Heart left ventricle (tissue), 13 donors: Measurements from ENCODE around the gene AZIN2.

Experiments
- POLR2A ChIP-seq, 2 donors: fragments of 450-650 bp; IDR thresholded peaks; one replicate each; pipeline ENCODE4 v1.6.1; 2017; ENCODE audit warnings: antibody characterized with exemption in 2 of 2, mild to moderate bottlenecking in 2 of 2, moderate library complexity in 2 of 2
- TF ChIP-seq, protein P1 (sequence below), 12 donors: fragments of 200-600 bp; sonication (generic) in 4 of 12; IDR thresholded peaks; one replicate each; pipeline versions ENCODE4 v1.5.0 to v1.8.0; 2018 to 2022; ENCODE audit warnings: antibody characterized with exemption in 12 of 12, mild to moderate bottlenecking in 5 of 12
- donor health status: ischemic (EF 13 %, LVEDD 7.1; RV severe dilation, severe dysfunction).
- donor health status: DM: no; HTN: yes; CAD: no.
- donor health status: DM: no; HTN: no; CAD: no.
- donor health status: ischemic (EF 25% LVEDD 6.9; RV normal size, moderate dysfunction).
- donor health status: ischemic (EF 25% LVEDD 5.7; RV mildly dilated, moderate dysfunction).
- donor health status: ischemic (EF 35%, LVEDD 5.7; RV mildly dilated, moderate dysfunction).
- donor health status: nonischemic (EF 11% LVEDD 7.7; RV severe dilation, severe dysfunction).
- donor health status: DM: yes; HTN: yes; CAD: no.
- donor health status: PGD.
- donor health status: ischemic (EF 29% LVEDD 5.4; RV normal size, mild dysfunction).
- donor health status: nonischemic (EF 23%, LVEDD 6.1; RV moderate dilation, normal function).

DNA sequence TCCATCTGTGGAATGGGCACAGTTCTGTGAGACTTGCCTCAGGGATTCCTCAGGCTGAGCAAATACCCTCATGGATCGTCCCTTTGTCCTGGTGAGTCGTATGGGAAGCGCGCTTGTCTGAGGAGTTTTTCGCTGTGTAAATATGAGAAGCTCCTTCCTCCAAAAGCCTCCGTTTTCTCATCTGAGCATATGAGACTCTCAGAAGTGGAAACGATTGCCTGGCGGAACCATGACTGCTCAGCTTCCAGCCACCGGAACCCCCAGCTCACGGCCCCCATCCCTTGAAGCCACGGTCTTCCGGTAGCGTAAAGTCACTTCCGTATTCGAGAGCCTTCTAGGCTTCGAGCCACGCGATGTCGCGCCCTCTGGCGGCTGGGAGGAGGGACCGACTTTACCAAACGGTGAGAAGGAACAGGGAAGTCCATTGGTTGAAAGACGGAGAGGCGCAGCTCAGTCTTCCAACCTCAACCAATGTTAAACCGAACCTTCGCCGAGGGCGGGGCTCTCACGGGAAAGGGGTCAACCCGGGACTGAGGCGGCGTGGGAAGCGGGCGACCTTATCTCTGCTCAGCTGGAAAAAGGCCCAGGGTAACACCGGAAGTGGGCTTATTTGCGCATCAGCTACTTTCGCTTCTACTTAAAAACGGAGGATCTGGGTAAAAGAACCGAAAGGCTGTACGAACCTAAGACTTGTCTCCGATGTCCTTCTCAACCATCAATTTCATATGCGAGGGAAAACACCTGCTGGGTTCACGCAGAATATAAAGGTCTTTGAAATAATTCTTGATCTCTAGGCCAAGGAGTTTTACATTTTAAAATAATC, 46.3 kb downstream of the AZIN2 start:
- TF ChIP-seq, protein P1, sequence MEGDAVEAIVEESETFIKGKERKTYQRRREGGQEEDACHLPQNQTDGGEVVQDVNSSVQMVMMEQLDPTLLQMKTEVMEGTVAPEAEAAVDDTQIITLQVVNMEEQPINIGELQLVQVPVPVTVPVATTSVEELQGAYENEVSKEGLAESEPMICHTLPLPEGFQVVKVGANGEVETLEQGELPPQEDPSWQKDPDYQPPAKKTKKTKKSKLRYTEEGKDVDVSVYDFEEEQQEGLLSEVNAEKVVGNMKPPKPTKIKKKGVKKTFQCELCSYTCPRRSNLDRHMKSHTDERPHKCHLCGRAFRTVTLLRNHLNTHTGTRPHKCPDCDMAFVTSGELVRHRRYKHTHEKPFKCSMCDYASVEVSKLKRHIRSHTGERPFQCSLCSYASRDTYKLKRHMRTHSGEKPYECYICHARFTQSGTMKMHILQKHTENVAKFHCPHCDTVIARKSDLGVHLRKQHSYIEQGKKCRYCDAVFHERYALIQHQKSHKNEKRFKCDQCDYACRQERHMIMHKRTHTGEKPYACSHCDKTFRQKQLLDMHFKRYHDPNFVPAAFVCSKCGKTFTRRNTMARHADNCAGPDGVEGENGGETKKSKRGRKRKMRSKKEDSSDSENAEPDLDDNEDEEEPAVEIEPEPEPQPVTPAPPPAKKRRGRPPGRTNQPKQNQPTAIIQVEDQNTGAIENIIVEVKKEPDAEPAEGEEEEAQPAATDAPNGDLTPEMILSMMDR (IDR thresholded peaks at IDR 0.05) = peak; percentile 83 to 99 (median 93)
- TF ChIP-seq POLR2A (IDR thresholded peaks at IDR 0.05) = peak in 1 of 2 donors; percentile 64
